GM12865 (cell line): ENCODE measurements around the gene YWHAG.
A peak's percentile ranks its signal among the peaks of the same experiment; 100 is the strongest.
"Not testable (repeated sequence)": the region's sequence is repeated elsewhere in the genome, so short reads cannot be mapped to it uniquely, and the experiment has no call there.

Source experiments
- DNase-seq: peaks from one replicate; pipeline ENCODE4 v3.0.0; 2010; ENCODE audit warnings: low read depth
- H3K4me3 ChIP-seq: 2 replicates; pipeline ENCODE4 v1.5.1; 2011; ENCODE audit warnings: mild to moderate bottlenecking, low read depth, low read length, control low read depth
- TF ChIP-seq, protein P1 (sequence below): IDR thresholded peaks from 2 replicates; pipeline ENCODE4 v1.5.1; 2011; ENCODE audit warnings: low read length, control low read depth, low read depth, inconsistent platforms; ENCODE audit not compliant: insufficient read depth; ENCODE audit errors: missing control alignments

YWHAG gene

GRCh38 chr7:76390092-76390491 lies 31.3 kb upstream of the YWHAG start:
- DNase-seq, result no peak
- no peak overlapping the region for H3K4me3 ChIP-seq
- TF ChIP-seq, protein P1, sequence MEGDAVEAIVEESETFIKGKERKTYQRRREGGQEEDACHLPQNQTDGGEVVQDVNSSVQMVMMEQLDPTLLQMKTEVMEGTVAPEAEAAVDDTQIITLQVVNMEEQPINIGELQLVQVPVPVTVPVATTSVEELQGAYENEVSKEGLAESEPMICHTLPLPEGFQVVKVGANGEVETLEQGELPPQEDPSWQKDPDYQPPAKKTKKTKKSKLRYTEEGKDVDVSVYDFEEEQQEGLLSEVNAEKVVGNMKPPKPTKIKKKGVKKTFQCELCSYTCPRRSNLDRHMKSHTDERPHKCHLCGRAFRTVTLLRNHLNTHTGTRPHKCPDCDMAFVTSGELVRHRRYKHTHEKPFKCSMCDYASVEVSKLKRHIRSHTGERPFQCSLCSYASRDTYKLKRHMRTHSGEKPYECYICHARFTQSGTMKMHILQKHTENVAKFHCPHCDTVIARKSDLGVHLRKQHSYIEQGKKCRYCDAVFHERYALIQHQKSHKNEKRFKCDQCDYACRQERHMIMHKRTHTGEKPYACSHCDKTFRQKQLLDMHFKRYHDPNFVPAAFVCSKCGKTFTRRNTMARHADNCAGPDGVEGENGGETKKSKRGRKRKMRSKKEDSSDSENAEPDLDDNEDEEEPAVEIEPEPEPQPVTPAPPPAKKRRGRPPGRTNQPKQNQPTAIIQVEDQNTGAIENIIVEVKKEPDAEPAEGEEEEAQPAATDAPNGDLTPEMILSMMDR, result no peak

DNA sequence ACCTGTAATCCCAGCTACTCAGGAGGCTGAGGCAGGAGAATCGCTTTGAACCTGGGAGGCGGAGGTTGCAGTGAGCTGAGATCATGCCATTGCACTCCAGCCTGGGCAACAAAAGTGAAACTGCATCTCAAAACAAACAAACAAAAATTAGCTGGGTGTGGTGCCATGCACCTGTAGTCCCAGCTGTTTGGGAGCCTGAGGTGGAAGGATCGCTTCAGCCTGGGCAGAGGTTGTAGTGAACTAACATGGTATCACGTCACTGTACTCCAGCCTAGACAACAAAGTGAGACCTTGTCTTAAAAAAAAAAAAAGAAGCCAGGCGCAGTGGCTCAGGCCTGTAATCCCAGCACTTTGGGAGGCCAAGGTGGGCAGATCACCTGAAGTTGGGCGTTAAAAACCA lies 29.0 kb upstream of the YWHAG start:
- peak; percentile 52 for DNase-seq
- H3K4me3 ChIP-seq, result not testable (repeated sequence)

- TF ChIP-seq, protein P1, result no peak
- no peak for DNase-seq
Measured at GRCh38 chr7:76386691-76387260, 28.0 kb upstream of the YWHAG start.

GRCh38 chr7:76383089-76383944 lies 24.5 kb upstream of the YWHAG start:
- no peak for DNase-seq
- TF ChIP-seq, protein P1, result no peak
- H3K4me3 ChIP-seq, result no peak overlapping the region

More at GRCh38 chr7:76386691-76387260, 28.0 kb upstream of the YWHAG start:
- no peak overlapping the region for H3K4me3 ChIP-seq

DNA sequence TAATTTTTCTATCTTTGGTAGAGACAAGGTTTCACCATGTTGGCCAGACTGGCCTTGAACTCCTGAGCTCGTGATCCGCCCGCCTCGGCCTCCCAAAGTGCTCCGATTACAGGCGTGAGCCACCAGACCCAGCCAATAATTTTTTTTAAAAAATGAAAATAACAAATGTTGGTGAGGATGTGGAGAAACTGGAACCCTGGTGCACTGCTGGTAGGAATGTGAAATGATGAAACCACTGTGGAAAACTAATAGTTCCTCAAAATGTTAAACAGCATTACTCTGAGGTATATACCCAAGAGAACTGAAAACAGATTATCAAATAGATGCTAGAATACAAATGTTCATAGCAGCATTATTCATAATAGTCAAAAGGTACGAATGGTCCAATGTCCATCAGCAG lies 23.0 kb upstream of the YWHAG start:
- no peak overlapping the region for H3K4me3 ChIP-seq
- DNase-seq, result no peak
- TF ChIP-seq, protein P1, result no peak

- TF ChIP-seq, protein P1, result no peak
- H3K4me3 ChIP-seq, result no peak overlapping the region
- DNase-seq, result no peak
Measured at GRCh38 chr7:76380623-76380966, 21.8 kb upstream of the YWHAG start.

DNA sequence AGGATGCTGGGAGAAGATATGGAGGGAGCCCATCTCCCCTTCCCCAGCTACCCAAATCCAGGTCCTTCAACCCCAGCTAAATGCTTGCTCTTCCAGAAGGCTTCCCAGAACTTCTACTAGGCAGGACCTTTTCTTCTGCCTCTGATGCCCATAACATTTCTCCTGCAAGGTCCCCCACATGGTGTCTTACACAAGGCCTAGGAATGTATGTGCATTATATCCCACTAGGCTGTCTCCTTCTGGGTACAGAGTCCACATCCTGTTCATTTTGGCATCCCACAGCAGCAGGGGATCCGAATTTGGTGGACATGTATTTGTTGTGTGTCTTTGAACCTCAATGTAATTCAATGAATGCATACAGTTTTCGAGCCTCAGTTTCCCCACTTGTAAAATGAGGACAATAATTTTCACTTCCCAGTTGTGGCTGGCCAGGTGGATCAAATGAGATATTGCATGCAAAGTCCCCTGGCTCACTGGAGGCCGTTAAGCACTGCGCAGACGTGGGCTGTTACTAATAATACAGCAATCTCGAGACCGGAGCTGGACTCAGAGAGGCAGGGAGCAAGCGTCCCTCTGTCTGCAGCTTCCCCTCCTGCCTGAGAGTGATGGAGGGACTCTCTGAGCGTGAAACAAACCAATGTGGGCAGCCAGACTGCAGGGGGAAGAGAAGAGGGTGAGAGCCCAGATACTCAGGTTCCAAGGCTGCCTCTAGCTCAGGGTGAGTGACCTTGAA lies 18.6 kb upstream of the YWHAG start:
- H3K4me3 ChIP-seq, result no peak overlapping the region
- TF ChIP-seq, protein P1, result no peak
- no peak for DNase-seq
